ENCODE data around the gene C20orf144.

C20orf144 gene

DNA sequence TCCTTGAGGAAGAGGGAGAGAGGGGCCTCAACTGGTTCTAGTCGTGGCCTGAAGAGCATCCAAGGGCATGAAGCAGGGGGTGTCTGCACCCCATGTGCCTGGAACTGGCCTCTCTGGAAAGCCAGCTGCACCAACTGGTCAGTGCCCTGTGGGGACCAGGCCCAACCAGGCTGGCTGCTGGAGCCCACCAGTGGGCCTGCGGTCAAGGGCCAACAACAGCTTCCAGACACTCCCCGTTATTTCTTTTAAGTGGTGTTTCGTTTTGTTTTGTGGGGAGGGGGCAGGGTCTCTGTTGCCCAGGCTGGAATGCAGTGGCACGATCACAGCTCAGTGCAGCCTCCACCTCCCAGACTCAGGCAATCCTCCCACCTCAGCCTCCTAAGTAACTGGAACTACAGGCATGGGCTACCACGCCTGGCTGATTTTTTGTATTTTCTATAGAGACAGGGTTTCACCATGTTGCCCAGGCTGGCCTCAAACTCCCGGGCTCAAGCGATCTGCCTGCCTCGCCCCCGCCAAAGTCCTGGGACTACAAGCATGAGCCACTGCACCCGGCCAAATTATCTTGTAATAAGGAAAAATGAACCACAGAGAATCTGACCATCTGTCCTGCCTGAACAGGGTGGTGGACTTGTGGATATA lies 11.9 kb upstream of the C20orf144 start:
- DNase-seq (ENCODE audit: low spot score) = no peak

DNA sequence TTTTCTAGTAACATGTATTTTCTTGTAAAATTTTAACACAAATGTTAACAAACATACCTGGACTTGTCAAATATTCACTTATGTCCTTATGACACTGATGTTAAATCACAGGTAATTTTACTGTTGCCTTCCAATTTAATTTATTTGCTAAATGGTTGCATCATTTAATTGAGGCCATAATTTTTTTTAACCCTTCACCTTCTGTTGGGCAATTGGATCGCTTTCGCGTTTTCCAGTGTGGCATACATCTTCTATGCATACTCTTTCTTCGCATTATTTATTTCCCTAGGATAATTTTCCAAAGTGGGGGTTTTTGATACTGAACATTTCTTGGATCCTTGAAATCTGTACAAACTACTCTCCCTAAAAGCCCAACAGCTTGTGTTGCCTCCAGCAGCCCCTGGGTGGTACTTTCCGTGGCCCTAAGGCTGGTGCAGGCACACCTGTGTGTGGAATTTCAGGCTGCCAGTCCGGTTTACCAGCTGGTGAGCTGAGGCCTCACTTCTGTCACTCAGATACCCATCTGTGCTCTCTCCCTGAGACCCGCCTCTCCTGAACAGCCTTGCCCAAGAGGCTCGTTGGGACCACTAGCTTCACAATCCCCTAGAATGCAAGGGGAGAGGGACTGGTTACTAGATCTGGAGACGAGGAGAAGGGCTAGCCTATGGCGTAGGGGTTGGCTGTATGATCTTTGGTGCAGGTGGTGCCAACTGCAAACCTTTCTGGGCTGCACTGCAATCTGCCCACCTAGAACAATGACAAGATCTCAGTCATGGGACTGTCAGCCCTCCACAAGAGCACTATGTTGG lies 11.2 kb upstream of the C20orf144 start:
- DNase-seq (ENCODE audit: low spot score) = no peak

DNA sequence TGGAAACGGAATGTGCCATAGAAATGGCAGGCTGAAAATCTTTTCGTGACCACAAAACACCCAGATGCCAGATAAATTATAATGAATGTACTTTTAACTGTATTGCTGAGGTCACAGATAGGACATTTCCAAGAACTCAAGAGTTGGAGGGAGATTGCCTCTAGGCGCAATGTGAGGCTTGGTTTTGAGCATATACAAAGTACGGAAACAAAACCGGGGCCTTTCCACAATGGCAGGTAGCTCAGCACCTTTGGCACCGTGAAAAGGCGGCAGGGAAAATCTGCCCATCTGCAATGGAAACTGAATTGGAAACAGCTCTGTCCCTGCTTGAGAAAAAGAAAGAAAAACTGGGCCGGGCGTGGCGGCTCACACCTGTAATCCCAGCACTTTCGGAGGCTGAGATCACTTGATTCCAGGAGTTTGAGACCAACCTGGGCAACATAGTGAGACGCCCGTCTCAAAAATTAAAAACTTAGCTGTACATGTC lies 10.5 kb upstream of the C20orf144 start:
- no peak for DNase-seq (ENCODE audit: low spot score)

DNA sequence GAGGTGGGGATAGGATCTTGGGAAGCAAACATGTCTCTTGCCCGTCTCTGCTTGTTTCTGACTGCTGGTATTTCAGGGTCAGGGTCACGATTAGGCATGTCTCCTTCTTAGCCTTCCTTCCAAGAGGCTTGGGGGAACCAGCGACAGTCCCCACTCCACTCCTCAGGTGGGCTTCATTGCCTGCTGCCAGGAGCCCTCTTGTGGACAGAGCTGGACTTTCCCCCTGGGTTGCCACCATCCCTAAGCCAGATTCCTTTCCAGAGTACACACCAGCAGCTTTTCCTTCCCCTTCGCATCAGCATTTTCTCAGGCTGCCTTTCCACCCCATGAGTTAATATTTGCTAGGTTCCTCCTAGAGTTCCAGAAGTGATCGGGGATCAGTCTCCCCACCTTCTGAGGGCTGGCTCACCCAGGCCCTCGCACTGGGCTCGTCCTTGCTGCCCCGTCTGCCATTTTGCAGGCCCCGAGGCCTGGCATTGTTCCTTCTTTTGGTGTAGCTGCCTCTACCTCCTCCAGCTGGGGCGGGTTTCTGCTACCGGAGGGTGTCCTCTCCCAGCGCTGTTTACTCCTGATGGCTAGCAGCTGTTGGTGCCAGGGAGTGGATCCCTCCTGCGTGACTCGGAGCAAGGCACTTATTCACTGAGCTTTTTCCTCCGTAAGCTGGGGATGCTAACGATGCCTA lies 8.8 kb upstream of the C20orf144 start:
- peak; percentile 70 for DNase-seq (ENCODE audit: low spot score)

DNA sequence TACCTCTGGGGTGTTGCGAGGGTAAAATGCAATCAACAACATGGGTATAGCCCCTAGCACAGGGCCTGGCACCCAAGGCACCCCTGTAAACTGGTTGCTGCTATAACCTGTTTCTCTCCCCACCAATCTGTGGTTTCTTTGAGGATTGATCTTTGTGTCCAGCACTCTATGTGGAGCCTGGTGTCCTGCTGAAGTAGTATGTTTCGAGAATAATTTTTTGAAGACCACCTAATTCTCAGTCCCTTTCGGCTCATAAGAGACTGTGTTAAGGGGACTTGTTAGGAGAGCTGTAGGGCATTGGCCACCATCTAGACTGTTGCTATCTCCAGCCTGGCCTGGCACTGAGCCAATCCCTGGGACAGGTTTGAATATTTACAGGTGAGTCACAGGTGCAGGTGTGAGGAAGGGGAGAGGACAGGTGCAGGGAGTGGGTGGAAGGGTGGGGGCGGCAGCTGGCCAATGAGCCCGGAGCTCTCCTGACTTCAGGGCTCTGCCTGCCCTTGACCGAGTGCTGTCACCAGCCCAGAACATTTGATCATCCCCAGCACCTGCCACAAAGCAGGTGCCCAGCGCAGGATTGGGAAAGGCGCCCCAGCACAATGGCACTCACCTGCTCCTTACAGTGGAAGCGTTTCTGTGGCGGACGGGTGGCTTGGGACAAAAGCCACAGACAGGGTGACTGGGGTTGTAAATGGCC lies 8.1 kb upstream of the C20orf144 start:
- DNase-seq (ENCODE audit: low spot score) = no peak

DNA sequence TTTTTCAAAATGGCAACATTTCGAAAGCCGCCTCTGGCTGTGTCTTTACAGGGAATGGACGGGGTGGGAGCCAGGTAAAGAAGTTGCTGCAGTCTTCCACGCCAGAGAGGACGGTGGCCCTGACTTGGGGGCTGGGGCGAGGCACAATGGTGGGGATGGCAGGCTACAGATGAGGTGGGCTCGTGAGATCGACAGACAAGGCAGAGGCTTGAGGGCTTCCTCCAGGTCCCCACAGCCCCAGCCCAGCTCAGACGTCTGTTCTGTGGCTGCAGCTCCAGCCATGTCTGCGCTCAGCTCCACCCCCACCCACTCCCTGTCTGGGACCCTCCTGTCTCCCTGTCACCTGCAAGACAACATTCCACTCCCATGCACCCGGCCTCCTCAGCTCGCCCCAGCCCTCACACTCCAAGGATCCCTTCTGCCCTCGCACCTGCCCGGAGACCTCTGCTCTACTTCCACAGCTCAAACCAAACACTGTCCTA lies 7.4 kb upstream of the C20orf144 start:
- no peak for DNase-seq (ENCODE audit: low spot score)

DNA sequence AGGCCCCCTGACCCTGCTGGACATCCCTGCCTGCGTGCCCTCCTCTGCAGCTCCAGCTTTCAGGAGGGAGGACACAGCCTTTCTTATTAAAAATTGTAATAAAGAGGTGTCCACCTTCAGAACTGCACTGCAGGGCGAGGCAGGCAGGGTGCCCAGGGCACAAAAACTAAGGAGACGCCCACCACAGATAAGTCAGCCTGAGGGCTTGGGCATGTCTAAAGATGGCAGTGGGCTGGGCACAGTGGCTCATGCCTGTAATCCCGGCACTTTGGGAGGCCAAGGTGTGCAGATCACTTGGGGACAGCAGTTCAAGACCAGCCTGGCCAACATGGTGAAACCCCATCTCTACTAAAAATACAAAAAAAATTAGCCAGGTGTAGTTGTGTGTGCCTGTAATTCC lies 7.0 kb upstream of the C20orf144 start:
- no peak for DNase-seq (ENCODE audit: low spot score)

DNA sequence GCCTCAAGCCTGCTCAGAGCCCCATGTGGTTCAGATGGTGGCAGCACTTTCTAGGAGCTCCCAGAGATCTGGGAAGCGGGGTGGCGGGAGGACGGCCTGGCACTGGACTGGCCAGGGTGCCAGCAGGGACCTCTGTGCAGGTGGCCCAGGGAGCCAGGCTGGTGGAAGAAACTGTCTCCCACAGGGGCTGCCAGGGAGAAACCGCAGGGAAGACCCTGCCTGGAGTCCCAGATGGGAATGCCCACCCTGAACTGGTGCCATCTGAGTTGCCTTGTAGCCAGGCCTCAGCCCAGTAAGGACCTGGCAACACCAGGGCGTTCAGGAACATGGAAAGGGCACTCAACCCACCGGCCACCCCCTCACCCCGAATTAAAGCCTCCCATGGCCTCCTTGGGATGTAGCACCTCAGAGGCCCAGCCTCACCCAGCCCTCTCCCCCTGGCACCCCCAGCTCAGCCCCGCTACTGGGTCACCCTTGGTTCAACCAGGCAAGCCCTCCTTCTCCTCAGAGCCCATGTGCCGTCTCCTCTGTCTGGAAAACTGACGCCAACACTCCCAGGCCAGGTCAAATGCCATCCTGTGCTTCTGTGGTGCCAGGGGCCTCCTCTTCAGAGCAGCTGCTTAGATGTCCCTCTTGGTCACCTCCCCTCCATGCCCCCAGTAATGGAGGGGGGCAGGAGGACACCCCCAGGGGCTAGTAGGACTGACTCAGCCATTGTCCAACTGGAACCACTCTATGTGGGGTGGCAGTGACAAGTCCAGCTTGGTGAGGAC lies 5.9 kb upstream of the C20orf144 start:
- DNase-seq (ENCODE audit: low spot score) = no peak

DNA sequence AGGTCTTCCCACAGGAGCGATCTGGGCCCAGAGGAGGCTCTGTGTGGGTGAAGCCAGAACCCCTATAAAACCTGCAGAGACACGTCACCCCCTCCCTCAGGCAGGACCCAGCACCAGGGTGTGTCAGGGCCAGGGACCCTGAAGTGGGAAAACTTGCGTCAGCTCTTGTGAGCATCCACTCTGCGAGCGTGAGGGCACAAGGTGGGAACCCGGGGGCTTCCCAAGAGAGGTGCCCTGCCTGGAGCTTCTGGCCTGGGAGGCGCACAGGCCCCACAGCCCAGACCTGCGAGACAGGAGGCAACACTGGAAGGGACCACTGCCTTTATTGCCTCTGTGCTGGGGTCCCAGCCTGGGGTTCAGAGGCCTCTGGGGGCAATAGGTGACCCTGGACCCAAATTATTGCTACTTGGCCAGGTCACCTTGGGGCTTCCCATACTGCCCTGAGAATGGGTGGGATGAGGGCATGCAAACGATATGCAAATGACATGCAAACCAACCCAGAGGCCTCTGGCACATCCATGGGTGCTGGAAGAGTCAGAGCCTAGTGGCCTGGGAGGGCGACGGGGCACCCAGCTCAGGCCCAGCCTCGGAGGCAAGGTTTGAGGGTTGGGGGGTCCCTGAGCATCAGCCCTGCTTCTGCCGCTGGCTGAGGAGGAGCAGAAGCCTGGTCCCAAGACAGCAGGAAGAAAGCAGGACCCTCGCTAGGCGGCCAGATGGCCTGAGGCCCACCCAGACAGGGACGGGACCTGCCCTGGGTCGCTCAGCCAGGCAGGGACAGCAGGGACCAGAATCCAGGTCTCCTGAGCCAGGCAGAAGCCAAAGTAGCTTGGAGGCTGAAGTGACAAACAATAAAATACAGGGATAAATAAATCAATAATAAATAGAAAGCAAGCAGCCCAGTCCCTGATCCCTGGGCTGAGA lies 5.1 kb upstream of the C20orf144 start:
- no peak for DNase-seq (ENCODE audit: low spot score)

DNA sequence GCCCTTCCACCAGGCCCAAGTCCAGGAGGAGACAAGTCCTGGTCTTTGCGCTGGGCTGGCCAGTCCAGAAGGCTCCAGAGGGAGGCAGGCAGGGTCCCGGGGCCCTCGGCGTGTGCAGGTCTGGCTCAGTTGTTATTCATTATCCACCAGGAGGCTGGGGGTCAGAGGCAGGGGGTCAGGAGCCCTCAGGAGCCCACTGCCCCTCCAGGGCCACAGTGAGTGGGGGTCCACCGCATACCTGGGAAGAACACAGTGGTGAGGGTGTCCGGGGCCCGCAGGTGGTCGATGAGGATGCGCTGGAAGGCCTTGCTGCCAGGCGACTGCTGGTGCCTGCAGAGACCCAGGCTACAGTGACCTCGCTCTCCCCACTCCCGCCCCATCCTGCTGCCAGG lies 4.4 kb upstream of the C20orf144 start:
- no peak for DNase-seq (ENCODE audit: low spot score)

DNA sequence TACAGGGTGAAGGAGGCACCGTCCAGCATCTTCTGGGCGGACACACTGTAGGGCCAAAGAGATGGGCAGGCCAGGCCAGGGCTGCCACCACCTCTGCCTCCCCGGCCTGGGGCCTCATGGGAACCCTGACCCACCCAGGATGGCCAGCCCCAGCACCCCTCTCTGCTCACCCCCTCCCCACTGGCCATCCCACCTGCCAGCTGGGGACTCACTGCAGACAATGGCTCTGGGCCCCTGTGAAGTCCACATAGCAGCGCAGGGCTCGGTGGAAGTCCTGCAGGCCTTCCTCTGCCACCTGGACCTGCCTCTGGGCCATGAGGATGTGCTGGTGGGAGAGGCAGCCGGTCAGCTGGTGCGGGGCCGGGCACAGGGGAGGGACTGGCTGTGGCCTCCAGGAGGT lies 3.6 kb upstream of the C20orf144 start:
- no peak for DNase-seq (ENCODE audit: low spot score)

DNA sequence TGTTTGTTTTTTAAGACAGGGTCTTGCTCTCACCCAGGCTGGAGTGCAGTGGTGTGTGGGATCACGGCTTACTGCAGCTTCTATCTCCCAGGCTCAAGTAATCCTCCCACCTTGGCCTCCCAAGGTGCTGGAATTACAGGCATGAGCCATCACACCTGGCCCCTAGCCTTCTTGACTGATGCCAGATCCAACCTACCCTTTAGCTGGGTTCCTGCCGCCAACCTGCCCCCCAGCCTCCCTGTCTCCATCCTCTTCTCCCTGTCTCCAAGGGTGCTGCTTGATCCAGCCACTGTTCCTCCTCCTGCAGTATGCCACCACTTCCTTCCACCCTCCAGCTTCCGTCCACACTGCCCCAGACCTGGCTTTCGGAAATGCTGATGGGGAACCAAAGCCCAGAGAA lies 3.2 kb upstream of the C20orf144 start:
- DNase-seq (ENCODE audit: low spot score) = no peak

DNA sequence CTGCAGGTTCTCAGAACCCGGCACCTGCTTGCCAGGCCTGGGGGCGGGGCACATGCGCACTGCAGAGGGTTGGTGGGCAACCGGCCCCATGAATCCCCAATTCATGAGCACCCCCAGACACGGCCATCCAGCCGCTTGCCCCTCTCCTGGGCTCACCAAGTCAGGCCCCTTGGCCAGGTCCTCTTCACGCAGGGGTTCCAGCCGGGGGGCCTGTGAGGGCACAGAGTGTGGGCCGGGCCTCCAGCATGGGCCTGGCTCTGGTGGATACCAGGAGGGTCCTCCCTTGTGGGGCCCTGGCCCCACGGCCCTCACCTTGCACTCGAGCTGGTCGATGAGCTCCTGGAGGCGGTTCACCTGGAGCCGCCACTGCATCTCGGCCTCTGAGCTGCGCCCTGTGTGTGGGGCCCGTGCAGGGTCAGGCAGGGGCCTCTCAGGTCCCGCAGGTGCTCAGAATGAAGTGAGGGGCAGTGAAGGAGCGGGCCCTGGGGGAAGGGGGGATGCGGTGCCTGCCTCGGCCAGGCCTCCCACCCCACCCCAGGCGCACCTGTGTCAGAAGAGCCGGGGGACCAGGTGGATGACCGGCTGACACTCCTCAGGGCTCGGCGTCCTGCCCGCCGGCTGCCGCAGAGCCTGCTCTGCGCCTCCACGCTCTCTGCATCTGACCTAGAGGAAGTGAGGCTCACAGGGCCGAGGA lies 2.6 kb upstream of the C20orf144 start:
- DNase-seq (ENCODE audit: low spot score) = no peak

DNA sequence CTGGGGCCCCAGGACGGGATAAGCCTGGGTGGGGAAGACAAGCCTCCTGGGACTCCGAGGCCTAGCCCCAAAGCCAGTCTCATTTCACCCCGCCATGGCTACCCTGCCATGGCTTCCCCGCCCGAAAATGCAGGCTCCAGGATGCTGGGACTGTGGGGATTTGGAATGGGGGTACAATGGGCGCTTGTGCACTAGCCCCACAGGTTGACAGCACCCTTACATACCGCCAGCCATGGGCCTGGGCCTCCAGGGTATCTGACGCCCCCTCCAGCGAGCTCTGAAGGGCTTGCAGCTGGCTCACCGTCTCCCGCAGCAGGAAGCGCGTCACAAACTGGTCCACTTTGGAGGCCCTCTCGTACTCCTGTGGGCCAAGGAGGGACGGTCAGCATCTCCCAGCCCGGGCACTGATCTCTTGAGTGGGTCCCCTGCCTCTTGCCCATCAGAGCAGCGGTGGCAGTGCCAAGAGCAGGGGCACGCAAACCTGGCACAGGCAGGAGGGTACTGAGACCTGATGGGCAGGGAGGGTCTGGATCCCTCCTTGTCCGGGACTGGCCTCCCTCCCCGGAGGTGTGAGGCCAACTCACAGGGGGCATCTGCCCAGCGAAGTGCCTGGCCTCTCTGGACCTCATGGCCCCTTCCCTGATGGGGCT lies 2.0 kb upstream of the C20orf144 start:
- no peak for DNase-seq (ENCODE audit: low spot score)

DNA sequence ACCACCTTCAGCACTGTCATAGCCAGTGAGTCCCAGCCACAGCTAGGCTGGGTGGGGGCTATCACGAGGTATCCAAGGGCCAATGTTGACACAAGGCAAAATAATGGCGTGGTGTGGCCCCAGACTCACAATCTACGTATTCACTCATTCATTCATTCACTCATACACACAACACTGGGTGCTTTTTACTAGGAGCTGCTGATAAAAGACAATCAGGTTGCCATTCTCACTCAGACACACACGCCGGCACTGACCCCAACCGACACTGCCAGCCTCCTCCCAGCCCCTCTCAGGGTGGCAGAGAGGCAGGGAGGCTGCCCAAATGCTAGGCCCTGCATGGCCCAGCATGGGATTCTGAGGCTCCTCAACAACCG lies 1.5 kb upstream of the C20orf144 start:
- DNase-seq (ENCODE audit: low spot score) = no peak

DNA sequence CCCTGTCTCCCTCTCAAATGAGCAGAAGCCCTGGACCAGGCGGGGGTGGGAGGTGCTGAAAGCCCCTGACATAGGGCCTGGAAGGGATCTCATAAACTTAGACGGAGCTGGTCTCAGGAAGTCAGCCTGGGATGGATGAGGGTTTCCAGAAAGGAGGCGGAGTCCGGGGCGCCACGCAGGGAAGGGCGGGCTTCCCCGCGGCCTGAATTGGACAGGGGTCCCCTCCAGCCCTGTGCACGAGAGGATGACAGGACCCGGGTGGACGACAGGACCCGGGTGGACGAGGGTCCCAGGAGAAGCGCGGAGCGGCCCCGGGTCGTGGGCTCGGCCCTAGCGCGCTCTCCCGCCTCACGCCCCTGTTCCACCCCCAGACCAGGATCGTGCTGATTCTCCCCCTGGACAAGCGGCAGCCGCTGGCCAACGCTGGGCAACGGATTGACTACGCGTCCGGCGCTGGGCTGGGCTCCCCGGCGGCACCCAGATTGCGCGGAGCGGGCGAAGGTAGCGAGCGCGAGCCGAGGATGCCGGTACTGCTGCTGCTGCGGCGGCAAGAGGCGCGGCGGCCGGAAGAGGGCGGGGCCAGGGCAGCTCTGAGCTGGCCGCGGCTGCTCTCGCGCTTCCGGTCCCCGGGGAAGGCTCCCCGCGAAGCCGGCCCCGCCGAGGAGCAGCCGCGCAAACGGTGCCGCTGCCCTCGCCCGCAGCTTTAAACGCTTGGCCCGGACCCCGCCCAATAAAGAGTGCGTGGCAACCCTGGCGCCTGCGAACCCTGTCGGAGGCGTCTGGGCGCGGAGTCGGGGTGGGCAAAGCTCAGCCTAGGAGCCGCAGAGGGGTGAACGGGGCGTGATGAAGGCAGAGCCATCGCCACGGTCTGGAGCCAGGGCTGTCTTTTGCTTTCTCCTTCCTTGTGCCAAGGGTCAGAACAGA lies 1.3 kb downstream of the C20orf144 start:
- peak; percentile 80 for DNase-seq (ENCODE audit: low spot score)

DNA sequence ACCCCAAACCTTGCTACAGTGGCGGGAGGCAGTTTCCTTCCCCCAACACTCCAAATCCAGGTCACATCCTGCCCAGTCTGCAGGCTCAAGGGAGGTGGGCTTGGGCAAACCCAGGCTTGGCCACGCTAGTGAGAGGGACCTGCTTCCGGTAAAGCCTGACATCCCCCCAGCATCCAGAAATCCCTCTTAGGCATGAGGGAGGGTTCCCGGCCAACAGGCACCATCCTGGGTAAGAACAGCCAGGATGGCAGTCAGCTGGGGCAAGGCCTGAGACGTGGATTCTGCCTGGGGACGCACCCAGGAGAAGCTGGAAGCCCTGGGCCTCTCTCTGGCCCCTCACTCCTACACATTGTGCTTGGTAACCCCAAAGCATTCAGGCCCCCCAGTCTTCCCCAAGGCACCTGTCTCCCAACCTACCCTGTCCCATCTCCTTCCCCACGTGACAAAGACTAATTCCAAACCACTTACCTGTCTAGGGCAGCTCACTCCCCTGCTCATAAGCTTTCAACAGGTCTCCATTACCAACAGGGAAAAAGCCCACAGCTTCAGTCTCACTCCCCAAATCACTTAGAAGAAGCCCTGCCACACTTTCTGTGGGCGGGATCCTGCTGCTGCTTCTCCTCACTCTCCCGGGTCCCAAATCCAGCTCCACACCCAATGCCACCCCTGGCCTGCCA lies 2.1 kb downstream of the C20orf144 start:
- DNase-seq (ENCODE audit: low spot score) = no peak

DNA sequence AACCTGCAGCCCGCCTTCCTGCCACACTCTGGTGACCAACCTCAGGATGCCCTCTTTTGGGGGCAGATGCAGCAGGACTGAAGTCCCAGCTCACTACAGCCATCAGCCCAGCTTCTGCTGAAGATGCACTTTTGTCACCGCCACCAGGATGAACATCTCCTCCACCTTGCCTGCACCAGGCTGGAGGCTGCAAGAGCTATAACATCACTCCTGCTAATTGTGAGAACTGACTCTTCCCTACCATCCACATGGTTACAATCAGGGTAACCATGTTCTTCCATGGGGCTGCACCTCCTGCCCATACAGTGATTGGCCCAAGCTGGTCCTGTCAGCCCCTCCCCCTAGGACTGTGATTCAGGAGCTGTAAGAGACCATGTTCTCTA lies 2.6 kb downstream of the C20orf144 start:
- DNase-seq (ENCODE audit: low spot score) = no peak

All from NAMALWA (cell line).